Fibroblast of skin of scalp (primary cell): ENCODE measurements around the gene FAM120B. TPM values are rescaled to one million over a fixed set of nuclear protein-coding genes. Genes with fewer than 3 reads are reported as not detected.
A peak's percentile ranks its signal among the peaks of the same experiment; 100 is the strongest.
"Not testable (repeated sequence)": the region's sequence is repeated elsewhere in the genome, so short reads cannot be mapped to it uniquely, and the experiment has no call there.

Source experiments
- DNase-seq: peaks from one replicate; pipeline ENCODE4 v3.0.0-alpha.2; 2013
- polyA plus RNA-seq, 2 experiments: library from polyadenylated mRNA; unstranded; fragments of 120-200 nt; gene quantifications; one replicate each; pipeline ENCODE4 v1.2.1, GENCODE V29; 2013; ENCODE audit not compliant: insufficient read length in 2 of 2

FAM120B gene, protein sequence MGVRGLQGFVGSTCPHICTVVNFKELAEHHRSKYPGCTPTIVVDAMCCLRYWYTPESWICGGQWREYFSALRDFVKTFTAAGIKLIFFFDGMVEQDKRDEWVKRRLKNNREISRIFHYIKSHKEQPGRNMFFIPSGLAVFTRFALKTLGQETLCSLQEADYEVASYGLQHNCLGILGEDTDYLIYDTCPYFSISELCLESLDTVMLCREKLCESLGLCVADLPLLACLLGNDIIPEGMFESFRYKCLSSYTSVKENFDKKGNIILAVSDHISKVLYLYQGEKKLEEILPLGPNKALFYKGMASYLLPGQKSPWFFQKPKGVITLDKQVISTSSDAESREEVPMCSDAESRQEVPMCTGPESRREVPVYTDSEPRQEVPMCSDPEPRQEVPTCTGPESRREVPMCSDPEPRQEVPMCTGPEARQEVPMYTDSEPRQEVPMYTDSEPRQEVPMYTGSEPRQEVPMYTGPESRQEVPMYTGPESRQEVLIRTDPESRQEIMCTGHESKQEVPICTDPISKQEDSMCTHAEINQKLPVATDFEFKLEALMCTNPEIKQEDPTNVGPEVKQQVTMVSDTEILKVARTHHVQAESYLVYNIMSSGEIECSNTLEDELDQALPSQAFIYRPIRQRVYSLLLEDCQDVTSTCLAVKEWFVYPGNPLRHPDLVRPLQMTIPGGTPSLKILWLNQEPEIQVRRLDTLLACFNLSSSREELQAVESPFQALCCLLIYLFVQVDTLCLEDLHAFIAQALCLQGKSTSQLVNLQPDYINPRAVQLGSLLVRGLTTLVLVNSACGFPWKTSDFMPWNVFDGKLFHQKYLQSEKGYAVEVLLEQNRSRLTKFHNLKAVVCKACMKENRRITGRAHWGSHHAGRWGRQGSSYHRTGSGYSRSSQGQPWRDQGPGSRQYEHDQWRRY
- polyA plus RNA-seq (2013, experiment 1 of 2; ENCODE audit: insufficient read length), result 20.2 TPM
- polyA plus RNA-seq (2013, experiment 2 of 2; ENCODE audit: insufficient read length), result 20.0 TPM

DNA sequence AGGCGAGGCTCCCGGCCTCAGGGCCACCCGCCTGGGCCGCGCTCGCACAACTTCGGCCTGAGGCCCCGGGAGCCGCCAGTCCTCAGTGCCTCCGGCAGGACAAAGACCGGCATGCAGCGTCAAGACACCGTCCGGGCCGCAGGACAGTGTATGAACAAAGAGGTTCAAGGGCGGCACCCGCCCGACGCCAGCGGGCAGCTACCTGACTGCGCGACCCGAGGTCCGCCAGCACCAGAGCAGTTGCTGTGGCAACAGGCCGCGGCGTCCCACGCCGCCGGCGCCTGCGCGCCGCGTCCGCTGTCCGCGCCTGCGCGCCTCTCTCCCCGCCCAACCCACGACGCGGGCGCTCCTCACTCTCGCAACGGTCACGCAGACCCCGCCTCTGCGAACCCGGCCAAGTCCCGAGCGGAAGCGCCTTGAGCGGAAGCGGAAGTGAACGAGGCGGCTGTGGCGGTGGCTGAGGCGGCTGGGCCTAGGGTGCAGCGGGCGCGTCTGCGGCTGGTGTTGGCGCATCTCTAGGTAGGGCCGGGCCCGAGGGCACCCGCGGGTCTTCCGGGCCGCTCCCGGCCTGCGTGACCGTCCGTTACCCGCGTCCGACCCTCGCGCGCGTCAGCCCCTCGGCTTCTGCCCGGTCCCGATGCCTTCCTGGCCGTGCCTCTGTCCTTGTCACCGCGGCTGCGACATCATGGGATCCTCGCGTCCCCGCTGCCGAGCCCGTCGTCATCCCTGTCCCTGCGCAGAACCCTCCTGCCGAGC is at the start of gene FAM120B:
Gene FAM120B (plus strand): TSS at position 435 of the 756 bp plus-strand sequence. CDS start 10,633 bp downstream, outside the sequence.
- DNase-seq, result peak; percentile 96

DNA sequence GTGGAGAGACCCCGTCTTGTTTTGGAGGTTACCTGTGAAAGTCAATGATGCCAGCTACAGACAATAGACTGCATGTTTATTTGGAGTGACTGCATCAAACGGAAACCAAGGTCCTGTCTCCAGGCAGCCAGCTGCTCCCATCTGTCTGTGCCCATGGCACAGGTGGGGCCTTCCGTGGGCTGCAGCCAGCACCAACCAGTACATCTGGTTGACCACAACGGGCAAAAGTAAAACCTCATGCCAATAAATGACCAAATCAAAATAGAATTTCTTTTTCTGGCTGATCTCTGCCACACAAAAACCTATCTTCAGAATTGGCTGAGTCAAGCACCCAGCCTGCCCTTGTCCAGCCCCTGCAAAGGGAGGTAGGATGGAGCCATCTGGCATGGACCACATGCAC is 49.2 kb upstream of the FAM120B start:
- no peak for DNase-seq

DNA sequence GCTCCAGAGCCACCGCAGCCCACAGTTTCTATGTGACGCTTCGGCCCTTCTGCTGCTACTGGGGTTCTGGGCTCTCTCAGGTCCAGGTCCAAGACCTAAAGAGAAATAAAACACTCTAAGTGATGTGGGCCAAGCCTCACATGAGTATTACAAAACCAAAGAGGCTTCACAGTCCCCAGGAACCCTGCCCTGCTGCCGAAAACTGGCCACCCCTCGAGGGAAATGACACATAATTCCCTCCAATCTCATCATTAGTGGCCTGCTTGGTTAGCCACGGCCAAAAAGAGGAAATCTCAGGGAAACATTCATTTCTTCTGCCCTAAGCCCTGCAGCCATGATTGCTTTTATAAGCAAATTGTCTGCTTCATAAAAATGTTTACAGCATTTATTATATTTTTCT is 48.2 kb upstream of the FAM120B start:
- no peak for DNase-seq

DNA sequence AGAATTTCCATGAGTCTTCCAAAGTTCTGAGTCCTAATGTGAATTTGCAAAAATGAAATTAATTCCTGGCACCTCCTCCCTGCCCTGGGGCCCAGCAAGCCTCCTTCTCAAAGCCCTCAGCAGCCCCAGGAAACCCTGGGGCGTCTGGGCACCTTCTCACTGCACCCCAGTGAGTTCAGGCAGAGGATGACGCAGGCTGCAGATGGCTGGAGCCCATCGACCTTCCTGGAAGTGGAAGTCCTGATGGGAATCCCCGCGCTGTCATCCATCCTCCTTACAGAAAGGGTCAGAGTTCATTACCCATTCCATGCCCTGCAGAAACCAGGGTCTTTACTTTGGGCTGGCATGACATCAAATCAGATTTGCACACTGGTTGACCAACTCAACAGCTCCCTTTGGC is 47.3 kb upstream of the FAM120B start:
- DNase-seq, result no peak

DNA sequence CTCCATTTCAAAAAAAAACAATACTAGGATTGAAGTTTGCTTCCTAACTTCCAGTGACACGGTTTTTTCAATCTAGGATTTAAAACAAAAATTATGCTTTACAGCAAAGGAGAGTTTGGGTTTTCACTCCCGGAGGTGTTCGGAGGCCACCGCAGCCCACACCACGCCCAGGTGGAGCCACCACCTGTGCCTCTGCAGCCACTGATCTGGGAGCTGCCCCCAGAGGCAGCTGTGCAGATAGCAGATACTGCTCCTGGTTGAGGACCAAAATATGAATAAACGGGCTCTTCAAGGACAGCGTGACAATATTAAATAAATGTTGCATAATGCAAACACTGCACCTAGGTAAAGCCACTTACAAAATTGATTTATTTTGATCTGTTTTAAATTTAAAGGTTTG is 45.9 kb upstream of the FAM120B start:
- DNase-seq, result no peak

DNA sequence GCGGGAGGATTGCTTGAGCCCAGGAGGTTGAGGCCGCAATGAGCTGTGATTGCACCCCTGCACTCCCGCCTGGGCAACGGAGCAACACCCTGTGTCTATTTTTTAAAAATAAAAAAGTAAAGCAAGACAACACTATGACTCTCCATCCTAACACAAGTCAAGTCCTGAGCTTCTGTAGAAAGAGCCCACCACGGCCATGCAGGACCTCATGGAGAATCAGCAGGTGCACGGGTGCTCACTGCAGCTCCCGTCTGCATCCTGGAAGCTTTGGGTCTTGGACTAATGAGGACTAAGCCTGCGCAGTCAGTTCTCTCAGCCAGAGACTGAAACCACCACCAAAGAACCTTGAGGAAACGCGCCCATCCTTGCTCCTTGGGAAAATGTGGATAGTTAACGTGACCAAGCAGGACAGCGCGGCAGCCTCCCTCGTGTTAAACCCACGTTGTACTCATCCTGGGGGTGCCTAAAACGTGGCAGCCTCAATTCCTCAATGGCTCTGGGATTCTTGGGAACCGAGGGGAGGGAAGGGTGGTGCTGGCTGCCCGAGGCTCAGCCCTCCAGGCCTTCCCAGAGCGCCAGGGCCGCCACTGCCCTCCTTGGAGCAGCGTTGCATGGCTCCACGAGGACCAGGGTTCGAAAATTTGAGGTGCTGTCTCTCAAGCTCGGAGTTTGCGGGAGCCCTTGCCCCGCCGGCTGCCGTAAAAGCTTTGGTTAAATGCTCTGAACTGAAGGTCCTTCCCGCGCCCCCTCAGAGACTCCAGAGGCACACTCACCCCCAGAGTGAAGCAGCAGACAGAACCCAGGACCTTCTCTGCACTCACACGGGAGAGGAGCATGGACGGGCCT is 44.7 kb upstream of the FAM120B start:
- no peak for DNase-seq

DNA sequence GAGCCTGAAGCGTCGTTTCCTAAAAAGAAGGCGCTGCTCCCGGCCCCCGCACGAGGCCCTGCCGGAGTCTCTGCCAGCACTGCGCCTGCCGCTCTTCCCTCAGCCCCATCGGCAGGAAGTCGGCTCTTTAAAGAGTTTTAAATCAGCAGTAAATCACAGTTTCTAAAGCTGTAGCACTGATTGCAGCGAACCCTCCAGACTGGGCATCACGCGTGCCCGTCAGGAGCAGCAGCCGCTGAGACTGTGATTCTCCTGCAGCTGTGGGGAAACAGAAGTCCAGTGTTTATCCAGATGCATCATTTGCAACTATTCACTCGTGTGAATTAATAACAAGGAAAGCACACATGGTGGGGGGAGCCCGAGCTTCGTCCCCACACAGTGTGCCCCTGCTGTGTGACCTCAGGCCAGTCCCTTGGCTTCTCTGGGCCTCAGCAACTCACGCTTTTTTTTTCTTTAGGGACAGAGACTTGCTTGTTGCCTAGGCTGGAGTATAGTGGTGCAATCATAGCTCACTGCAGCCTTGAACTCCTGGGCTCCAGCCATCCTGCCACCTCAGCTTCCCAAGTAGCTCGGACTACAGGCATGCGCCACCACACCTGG is 44.0 kb upstream of the FAM120B start:
- DNase-seq, result no peak

DNA sequence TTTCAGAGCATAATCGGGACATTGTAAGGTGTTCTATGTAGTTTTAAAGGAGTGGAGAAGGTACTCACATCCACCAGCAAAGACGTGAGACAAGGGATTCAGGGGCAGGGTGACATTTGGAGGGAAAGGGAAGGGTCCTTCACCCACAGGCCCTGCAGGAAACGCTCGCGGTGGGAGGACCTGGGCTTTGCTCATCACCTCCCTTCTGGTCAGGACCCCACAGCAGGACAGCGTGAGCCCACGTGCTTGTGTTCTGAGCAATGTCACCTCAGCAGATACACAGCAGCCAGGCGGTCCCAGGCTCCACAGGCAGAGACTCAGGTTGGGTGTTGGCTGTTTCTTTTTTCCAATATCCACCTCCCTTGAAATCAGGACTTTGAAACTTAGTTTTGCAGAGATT is 43.1 kb upstream of the FAM120B start:
- no peak for DNase-seq

DNA sequence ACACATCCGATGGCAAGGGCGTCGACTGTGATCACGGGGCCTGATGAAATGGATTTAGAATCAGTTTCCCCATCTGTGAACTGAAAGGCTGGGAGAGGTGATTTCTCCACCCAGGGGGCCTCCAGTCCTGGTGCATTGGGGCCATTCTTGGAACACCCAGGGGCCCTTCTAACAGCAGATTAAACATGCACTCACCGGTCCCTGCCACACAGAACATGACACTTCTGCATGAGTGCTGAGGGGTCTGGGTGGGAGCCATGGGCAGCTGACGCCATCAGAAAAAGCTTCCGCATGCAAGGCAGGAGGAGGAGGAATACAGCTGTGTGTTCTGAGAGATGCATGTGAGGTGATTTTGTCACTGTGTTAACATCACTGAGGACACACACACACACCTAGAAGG is 42.5 kb upstream of the FAM120B start:
- no peak for DNase-seq

DNA sequence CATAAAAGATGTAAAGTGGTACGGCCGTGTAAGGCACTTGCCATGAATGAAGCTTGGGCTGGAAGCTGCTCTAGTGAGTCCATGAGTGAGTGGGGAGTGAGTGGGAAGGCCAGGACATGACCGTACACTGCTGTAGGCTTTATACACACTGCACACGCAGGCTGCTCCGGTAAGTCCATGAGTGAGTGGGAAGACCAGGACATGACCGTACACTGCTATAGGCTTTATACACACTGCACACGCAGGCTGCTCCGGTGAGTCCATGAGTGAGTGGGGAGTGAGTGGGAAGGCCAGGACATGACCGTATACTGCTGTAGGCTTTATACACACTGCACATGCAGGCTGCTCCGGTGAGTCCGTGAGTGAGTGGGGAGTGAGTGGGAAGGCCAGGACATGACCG is 41.9 kb upstream of the FAM120B start:
- not testable (repeated sequence) for DNase-seq

DNA sequence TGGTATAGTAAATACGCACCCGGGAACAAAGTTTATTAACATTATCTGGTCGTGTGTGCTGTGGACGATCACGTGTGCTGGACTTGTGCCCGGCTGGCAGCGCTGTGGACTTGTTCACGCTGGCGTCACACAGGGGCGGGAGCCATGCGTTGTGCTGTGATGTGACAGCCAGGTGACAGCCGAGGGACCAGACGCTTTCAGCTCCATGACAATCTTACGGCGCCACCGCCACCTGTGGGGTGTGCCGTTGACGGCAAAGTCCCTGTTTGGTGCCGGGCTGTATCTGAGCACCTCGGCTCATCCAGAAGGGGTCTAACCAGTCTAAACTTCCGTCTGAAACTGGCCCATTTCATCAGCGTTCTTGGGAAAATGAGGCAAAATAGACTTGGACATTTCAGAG is 40.9 kb upstream of the FAM120B start:
- DNase-seq, result no peak

DNA sequence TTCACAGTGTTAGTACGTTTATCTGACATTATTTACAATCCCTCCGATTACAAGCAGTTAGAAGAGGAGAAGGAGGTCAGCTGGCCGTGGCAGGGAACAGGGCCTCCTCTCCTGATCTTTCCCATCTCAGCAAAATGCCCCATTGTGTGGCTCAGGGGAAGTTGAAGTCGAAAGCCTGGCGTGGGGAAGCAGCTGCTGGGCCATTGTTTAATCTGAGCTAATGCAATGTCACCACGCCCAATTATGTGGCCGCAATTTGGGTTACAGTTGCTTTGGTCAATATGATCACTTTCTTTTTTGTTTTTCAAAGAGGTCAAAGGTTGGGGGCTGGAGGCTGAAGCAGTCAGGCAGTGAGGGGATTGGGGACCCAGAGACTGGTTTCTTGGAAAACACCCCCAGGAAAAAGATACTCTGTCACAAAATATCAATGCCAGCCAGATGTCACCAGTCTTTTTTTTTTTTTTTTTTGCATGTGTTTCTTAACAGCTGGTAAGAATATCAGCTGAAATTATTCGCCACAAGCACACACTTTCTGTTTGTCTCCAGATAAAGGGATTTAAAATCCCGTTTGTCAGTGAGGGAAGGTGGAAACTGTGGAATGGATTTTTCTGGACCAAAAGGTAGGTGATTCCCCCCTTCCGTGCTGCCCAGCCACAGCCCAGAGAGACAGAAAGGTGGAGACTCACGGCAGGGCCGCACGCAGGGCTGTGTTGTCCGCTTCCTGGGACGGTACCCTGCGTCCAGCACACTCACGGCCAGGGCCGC is 40.3 kb upstream of the FAM120B start:
- no peak for DNase-seq

DNA sequence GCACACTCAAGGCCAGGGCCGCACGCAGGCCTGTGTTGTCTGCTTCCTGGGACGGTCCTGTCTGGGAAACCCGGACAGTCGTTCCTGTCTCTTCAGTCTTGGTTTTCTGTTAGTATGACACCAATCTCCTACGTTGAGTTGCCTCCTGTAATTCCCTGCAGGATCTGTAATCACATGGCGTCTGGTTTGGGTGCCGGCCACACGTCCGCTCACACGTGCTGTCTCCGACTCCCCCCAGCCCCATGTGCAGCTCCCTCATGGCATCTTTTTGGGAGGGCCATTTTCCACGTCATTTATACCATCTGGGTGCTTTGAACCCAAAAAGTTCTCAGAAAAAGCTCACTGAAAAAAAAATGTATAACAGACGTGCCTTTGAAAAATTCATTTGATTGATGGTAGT is 38.9 kb upstream of the FAM120B start:
- no peak for DNase-seq

DNA sequence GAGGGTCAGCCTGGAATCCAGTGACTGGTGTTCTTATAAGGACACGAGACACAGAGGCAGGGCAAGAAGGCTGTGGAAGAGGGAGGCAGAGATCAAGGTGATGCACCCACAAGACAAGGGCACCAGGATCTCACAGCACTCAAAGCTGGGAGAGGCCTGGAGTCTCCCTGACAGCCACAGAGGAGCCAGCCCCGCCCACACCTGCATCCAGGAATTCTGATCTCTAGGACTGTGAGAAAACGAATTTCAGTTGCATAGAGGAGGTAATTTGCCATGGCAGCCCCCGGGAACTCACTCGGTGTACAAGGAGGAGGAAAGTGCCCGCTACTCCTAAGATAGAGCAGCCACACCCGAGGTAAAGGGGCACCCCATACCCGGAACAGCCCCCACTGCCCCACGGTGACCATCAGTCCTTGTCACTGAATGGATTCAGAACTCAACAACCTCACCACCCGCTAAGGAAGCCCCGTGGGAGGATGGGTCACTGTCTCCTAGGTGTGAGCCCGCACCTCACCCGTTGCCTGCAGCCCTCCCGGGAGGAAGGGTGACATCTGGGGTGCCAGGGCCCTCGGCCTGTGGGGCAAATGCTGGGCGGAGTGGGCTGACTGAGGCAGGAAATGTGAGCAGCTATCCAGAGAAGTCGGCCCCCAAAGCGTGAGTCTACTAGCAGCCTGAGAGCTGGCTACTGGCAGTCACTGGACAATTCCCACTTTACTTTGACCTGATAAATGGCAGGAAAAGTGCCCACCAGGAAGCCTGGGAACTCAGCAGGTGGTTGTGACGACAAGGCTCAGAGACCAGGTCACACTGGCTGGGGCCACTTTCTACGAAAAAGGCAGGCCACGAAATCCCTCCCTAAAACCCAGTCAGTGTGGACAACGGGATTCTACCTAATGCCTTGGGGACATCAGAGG is 38.1 kb upstream of the FAM120B start:
- no peak for DNase-seq

DNA sequence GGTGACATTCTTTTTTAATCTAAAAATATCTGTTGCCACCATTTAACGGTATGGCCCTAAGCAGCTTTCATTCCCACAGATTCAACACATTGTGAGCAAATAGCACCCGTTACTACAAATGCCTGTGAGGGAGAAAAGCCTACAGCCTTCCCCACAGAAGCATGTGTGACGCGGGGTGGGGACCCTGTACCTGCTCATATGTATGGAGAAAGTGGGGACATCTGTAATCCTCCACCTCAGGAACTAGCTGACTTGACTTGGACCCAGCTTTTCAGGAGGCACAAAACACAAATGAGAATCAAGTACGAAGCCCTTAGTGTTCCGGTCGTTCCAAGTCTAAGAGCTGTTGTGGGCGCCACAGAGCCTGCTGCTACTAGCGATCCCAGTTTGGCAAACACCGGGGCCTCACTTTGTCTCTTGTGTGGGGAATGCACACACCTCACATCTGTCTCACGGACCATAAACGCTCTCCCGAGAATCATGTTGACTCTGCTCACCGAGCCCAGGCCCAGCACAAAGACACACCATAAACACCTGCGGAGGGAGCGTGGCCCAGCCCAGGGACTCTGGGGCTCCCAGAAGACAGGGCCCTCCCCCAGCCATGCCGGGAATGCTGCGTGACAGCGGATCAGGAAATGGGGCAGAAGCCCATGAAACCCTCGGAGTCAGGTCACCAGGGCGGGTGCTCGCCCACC is 37.3 kb upstream of the FAM120B start:
- DNase-seq, result no peak

DNA sequence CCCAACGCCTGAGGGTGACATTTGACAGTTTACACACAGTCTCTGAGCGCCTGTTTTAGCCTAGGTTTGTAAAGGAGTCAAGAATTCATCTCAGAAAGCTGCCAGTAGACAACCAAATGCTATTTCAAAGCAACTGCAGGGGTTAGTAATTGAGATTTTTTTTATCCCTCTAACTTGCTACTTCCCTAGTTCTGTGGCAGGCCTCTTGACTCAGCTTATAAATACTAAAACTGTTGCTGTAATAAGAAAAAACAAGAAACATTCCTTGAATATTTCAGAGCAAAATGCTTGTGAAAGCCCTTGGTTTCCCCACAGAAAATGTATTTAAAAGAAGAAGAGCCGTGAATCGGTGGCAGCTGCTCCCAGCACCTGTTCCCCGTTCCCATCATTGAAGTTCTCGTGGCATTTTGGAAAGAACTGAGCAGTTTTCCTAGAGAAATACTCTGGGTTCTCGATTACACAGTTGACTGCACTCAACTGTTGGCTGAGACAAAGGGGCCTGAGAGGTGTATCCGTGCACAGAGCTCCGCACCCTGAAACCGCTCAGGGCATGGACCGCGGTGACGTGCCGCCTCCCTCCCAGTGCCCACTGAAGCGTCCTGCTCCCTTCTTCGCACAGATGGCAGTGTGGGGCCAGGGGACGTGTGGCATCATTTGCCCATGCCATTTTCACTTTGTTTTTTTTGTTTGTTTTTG is 36.6 kb upstream of the FAM120B start:
- DNase-seq, result peak; percentile 5

DNA sequence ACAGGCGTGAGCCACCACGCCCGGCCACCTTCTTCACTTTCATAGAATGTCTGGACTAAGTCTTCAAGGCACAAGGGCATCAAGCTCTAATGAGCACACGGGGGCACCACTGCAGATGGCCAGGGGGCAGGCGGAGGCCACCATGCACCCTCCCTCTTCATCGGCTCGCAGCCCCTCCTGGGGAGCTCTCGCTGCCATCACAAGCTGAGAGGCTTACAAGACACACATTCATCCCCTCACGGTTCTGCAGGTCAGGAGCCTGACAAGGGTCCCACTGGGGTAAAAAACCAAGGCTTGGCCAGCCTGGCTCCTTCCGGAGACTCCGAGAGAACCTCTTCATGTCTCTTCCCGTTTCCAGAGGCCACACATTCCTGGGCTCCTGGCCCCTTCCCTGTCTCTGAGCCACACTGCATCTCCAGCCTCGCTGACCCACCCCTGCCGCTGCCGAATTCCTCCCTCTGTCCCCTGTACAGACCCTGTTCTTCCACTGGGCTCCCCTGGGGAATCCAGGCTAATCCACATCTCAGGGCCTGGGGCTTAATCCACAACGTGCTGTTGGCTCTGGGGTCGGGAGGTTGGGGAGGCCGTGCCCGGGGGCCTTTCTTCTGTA is 35.5 kb upstream of the FAM120B start:
- DNase-seq, result no peak
